Fibroblast of skin of right biceps (primary cell): ENCODE results near the gene EHBP1.

Experiments
- DNase-seq: peaks from one replicate; pipeline ENCODE4 v3.0.0-alpha.2; 2013

EHBP1 gene

DNA sequence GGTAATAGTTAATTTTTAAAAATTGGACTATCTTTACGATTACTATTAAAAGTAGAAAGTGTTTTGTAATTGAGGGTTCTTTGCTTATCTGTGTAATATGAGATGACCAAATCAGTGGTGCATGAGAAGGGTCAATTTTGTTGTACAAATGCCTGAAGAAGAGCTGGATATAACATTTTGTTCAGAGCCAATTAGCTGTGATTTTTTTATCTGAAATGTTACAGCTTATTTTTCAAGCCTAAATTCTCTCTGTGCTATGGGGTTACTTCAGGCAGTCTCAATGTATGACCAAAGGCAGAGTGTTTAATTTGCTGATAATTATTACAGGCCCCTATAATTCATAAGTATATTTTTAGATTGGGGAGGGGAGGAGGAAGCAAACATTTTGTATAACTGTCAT, 386.9 kb downstream of the EHBP1 start:
- no peak for DNase-seq

DNA sequence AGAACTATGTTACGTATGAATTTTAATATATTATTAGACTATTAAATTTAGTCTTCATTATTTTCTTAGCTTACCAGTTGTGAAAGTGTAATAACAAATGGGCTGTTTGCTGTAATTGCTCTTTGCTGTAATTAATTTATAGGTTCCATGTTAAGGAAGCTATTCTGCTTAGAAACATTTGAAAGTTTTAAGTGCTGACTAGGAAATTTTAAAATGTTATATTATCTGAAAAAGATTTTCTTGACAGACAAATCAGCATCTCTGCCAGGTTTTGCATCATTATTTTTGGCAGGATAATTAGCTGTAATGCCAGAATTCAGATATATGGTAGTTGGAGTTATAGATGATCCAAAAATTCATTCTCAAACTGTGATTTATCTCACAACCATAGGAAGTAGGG, 387.3 kb downstream of the EHBP1 start:
- DNase-seq: no peak

GRCh38 chr2:63093502-63093901, 388.0 kb downstream of the EHBP1 start:
- DNase-seq: no peak
